Stimulated activated CD8-positive, alpha-beta memory T cell treated with anti-CD3 and anti-CD28 coated beads, Interleukin-7, amount 100 ng/mL, for 4 hours (primary cell): ENCODE results near the gene OR2C1.
A peak's percentile ranks its signal among the peaks of the same experiment; 100 is the strongest.

ENCODE experiments used
- DNase-seq, 2 donors: peaks; one replicate each; pipeline ENCODE4 v3.0.0-alpha.2; 2020; ENCODE audit warnings: low read depth in 2 of 2

OR2C1 gene

GRCh38 chr16:3355589-3355988 is at the start of gene OR2C1:
TSS of gene OR2C1 (plus strand) at chr16:3355889. CDS start at chr16:3355941, 52 bp downstream.
- no peak for DNase-seq

DNA sequence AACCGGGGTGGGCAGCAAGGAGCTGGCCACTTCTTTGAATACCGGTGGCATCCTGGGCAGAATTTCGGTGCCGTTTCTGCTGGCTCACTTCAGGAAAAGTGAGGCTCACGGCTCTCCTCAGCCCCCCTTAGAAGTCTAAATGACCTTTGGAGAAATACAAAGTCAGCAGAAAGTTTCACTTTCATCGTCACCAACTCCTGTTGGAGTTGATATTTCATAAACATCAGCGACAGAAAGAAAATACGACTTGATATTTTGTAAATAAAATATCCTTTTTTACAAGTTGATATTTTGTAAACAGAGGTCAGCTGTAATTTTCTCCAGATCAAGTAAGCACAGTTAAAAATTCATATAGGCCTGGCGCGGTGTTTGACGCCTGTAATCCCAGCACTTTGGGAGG is 49.6 kb upstream of the OR2C1 start:
- DNase-seq: no peak

DNA sequence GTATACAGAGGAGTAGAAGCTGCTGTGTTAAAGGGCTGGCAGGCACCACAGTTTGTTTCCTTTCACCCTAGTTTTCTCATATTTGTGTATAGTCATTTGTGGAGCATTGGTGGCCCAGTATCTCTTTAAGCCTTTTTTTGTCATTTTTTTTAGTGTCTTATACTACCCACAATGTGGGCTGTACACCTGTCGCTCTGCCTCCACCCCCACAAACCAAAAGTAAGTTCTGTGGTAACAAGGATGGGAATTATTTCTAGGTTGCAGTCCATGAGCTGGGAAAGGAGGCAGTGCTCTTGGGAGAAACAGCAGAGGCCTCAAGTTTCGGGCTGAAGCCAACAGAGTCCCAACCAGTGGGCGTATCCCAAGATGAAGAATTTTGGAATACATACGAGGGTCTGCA is 44.2 kb upstream of the OR2C1 start:
- no peak for DNase-seq

DNA sequence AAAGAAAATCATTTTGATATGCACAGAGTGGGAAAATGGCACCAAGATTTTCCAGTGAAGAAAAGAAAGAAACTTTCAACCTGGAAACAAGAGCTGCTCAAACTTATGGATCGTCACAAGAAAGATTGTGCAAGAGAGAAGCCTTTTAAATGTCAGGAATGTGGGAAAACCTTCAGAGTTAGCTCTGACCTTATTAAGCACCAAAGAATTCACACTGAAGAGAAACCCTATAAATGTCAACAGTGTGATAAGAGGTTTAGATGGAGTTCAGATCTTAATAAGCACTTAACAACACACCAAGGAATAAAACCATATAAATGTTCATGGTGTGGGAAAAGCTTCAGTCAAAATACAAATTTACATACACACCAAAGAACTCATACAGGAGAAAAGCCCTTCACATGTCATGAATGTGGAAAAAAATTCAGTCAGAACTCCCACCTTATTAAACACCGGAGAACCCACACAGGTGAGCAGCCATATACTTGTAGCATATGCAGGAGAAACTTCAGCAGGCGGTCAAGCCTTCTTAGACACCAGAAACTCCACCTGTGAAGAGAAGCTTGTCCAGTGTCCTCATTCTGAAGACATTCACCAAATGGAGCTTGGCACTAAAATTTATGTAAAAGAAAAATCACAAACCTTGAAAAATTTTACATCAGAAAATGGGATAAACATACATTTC is 38.2 kb upstream of the OR2C1 start:
- no peak for DNase-seq

DNA sequence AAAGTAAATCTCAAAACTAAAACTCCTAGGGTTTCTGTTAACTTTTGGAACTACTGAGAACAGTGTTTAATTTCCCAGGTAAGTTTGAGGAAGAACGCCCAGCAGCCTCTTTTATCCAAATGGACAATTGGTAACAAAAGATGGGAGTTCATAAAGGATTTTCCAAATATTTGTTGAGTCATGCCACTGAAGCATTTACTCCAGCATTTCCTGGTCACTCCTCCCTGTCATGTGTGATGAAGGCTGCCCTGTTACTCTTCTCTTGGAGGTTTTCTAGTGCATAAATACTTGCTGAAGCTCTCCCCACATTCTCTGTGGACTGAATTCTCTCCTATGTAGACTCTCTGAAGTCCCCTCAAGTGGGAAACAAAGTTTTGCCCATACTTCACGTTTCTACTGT is 33.9 kb upstream of the OR2C1 start:
- DNase-seq: no peak

DNA sequence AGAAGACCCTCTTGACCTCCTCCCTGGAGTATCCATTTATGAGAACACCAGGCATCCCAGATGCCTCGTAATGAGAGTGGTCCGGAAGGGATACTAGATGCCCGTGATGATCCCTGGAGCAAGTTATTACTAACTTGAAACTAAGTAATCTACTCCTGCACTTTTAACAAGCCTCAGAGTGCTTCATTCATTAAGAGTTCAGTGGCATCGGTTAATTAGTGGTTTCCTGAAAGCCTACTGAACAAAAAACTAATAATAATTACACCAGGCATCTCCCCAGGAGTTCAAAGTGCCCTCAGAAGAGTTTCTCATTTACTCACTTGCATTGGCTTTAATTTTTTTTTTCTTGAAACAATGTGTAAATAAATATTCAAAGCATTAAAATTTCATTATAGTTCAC is 28.2 kb upstream of the OR2C1 start:
- DNase-seq: no peak

DNA sequence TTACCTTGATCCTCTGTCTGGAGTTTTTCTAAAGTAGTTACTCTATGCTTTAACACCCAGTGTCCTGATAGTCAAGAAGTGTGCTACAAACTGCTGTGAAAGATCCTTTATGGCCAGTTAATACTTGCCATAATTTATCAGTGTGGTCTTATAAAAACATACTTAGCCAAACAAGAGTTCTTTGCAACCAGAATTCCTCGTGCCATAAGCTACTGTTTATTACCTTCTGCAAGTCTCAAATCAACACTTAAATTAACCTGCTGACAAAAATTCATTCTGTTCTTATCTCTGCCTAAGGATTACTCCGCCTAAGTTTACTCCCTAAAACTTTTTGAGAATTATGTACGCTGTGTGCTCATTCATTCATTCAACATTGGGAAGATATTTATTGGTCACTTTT is 27.6 kb upstream of the OR2C1 start:
- DNase-seq: no peak

DNA sequence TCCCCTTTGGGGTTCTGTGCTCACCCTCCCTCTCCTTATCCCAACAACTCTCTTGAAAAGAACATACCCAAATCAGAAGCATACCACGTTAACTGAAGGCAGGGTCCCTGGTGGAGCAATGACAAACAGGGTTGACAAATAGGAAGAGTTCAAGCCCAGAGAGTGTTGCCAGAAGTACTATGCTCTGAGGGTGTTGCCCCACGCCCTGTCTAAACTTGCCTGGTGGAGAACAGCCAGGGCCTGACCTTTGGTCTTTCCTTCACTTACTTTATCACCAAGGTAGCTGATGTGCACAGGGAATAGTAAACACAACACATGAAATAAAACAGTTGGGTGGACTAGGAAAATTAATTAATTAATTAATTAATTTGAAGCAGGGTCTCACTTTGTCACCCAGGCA is 27.0 kb upstream of the OR2C1 start:
- DNase-seq: no peak

DNA sequence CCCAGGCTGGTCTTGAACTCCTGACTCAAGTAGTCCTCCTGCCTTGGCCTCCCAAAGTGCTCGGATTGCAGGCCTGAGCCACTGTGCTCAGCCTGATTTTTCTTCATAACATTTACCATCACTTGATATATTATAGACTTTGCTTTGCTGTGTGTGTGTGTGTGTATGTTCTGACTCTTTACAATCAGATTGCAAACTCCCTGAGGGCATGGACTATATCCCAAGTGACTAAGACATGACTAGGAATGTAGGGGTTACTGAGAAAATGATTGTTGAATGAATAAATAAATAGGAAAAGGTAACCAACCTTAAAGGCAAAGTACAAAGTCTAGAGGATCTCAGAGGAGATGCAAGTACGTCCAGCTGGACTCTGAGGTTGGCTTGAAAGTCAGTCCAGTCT is 9.6 kb upstream of the OR2C1 start:
- no peak for DNase-seq

DNA sequence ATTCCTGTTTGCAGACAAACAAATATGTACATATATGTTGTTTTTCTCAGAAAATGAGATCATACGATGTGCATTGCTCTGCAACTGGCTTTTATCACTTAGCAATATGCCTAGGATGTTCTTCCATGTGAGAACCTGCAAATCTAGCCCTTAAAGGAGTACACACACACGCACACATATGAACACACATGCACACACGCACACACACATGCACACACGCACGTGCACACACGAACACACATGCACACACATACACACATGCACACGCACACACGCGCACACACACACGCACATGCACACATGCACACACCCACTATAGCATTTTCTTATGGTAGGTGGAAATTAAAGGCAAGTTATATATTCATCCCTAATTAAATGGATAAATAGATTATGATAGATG is 8.1 kb upstream of the OR2C1 start:
- DNase-seq: no peak

DNA sequence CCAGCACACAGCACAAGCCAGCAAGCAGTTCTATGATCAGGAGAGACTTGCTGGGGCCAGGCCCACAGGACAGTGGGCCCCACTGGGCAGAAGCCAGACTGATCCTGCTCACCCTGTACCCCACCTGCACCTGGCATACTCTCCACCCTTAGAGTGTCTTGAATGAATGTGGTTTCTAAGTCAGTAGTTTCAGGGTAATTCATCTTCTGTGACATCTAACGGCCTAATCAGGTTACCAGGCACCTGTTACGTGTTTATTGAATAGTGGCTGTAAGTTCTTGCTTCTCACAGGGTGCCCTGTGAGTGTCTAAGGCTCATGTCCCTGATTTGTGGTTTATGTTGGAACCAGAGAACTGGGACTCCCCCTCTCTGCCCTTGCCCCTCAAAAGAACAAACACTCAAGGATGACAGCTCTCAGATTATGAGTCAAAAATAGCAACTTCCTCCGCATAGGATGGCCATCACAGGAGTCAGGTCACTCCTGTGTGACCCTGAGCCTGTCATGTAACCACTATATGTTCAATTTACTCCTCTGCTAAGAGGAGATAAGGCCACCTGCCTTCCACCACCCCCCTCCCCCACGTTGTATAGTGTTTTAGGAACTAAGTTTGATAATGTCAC is 7.0 kb upstream of the OR2C1 start:
- no peak for DNase-seq

- DNase-seq: no peak
These were observed 6.5 kb upstream of the OR2C1 start for GRCh38 chr16:3349175-3349574.

DNA sequence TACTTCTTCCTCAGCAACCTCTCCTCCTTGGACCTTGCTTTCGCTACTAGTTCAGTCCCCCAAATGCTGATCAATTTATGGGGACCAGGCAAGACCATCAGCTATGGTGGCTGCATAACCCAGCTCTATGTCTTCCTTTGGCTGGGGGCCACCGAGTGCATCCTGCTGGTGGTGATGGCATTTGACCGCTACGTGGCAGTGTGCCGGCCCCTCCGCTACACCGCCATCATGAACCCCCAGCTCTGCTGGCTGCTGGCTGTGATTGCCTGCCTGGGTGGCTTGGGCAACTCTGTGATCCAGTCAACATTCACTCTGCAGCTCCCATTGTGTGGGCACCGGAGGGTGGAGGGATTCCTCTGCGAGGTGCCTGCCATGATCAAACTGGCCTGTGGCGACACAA is 429 bp downstream of the OR2C1 start:
- DNase-seq: no peak

GRCh38 chr16:3358871-3359270 is 3.2 kb downstream of the OR2C1 start:
- no peak for DNase-seq

GRCh38 chr16:3362931-3363330 is 7.2 kb downstream of the OR2C1 start:
- no peak for DNase-seq

DNA sequence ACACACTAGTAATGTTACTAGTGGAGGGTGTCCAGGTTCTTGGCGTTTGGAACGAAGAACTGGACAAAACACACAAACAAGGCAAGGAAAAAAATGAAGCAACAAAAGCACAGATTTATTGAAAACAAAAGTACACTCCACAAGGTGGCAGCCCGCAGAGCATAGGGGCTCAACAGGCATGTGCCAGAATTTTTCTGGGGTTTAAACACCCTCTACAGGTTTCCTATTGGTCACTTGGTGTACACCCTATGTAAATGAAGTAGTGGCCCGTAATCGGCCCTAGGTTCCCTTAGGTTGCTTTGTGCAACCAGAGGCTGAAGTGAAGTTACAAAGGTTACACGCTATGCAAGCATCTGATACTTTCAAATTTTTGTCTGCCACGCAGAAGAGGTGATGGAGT is 8.1 kb downstream of the OR2C1 start:
- no peak for DNase-seq

DNA sequence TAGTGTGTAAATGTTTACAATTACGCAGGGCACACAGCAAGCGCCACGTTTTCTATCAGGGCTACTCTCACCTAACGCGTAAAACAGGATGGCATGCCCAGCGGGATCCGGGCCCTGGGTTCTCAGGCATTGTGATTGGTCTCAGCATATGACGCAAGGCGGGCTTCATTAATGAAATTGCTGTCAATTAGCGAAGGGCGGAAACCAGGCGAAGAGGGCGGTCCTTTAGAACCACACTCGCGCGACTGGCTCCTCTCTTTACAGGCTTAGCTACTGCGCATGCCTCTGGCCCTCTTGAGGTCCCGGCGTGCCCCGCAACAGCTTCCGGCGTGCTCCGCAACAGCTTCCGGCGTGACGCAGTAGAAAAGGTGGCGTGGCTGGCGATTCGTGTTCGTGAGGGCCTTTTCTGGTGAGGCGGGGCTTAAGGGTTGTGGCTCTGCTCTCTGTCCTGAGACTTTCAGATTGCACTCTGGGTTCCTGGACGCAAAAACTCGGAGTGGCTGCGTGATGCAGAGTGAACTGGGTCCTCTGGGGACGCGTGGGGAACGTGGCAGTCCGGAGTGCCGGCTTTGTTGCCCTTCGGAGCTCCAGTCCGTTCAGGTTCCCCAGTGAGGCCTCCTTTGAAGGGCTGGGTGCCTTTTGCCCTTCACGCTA is 9.2 kb downstream of the OR2C1 start:
- DNase-seq: peak; percentile 82 to 83

DNA sequence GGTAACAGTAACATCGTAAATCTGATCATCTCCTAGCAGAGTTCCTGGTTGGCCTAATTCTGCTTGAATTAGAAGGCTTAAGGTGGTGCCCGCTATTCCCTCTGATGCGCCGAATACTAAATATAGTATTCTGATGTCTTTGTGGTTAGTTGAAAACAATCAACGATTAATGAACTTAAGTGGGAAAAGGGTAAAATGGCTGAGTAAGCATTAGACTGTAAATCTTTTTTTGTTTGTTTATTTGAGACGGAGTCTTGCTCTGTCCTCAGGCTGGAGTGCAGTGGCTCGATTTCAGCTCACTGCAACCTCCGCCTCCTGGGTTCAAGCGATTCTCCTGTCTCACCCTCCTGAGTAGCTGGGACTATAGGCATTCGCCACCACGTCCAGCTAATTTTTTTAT is 13.4 kb downstream of the OR2C1 start:
- DNase-seq: no peak

GRCh38 chr16:3375680-3376079 is 20.0 kb downstream of the OR2C1 start:
- no peak for DNase-seq

DNA sequence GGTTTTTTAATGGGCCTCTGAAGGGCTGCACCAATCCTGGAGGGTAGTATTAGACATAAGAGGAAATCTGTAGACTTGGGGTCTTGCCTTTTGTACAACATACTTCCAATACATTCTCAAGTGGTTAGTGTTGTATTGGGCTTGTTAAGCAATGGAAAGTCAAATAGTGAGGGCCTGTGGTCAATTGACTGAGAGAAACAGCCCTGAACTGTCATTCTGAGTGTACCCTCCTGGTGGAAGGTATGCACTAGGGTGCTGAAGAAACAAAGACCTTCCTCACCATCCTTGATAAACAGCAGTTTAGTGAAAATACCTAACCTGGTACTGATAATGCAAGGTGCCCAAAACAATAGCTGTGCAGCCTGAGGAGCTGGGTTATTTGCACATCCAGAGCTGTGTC is 22.2 kb downstream of the OR2C1 start:
- no peak for DNase-seq

GRCh38 chr16:3383045-3383448 is 27.4 kb downstream of the OR2C1 start:
- DNase-seq: no peak

DNA sequence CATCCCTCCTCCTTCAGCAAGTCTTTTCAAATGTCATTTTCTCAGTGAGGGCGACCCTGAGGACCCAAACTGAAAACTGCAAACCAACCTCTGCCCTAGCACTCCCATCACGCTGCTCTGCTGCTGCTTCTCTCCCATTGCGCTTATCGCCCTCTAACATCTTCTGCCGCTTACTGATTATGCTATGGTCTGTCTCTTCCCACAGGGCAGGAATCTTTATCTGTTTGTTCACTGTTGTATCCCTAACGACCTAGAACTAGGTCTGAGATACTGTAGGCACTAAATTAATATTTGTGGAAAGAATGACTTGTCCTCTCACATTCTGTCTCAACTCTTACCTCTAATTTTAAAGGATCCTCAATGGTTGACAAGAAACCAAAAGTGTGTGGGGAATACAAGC is 32.6 kb downstream of the OR2C1 start:
- no peak for DNase-seq

GRCh38 chr16:3389663-3390338 is 34.1 kb downstream of the OR2C1 start:
- no peak for DNase-seq
